Stimulated activated CD4-positive, alpha-beta T cell treated with anti-CD3 and anti-CD28 coated beads, Interleukin-12 subunit alpha, Interleukin-12 subunit beta, amount 100 ng/mL, for 24 hours (primary cell): ENCODE measurements around the gene FAT2.

ENCODE experiments used
- DNase-seq, 2 experiments: peaks; one replicate each; pipeline ENCODE4 v3.0.0-alpha.2; 2020; ENCODE audit warnings: low read depth in 2 of 2

Gene FAT2

GRCh38 chr5:151591144-151591819 is at the start of gene FAT2:
TSS of gene FAT2 (minus strand) at chr5:151591331. CDS start at chr5:151568931, 22,400 bp downstream.
- DNase-seq, result no peak

- no peak for DNase-seq
Measured at GRCh38 chr5:151638619-151639018, 47.5 kb upstream of the FAT2 start.

- no peak for DNase-seq
Measured at GRCh38 chr5:151637676-151638075, 46.5 kb upstream of the FAT2 start.

- DNase-seq, result no peak
Measured at GRCh38 chr5:151633892-151634291, 42.8 kb upstream of the FAT2 start.

- DNase-seq, result no peak
Measured at GRCh38 chr5:151632941-151633340, 41.8 kb upstream of the FAT2 start.

- DNase-seq, result no peak
Measured at GRCh38 chr5:151632524-151632923, 41.4 kb upstream of the FAT2 start.

GRCh38 chr5:151631941-151632340 is 40.8 kb upstream of the FAT2 start:
- DNase-seq, result no peak

GRCh38 chr5:151630088-151630487 is 39.0 kb upstream of the FAT2 start:
- no peak for DNase-seq

GRCh38 chr5:151628112-151628823 is 37.1 kb upstream of the FAT2 start:
- no peak for DNase-seq

GRCh38 chr5:151627650-151628049 is 36.5 kb upstream of the FAT2 start:
- no peak for DNase-seq

- DNase-seq, result no peak
Measured at GRCh38 chr5:151625285-151625684, 34.2 kb upstream of the FAT2 start.

GRCh38 chr5:151624476-151624875 is 33.3 kb upstream of the FAT2 start:
- no peak for DNase-seq

GRCh38 chr5:151622367-151623088 is 31.4 kb upstream of the FAT2 start:
- DNase-seq, result no peak

- DNase-seq, result no peak
Measured at GRCh38 chr5:151620461-151620840, 29.3 kb upstream of the FAT2 start.

GRCh38 chr5:151619812-151620460 is 28.8 kb upstream of the FAT2 start:
- DNase-seq, result no peak

GRCh38 chr5:151618907-151619306 is 27.8 kb upstream of the FAT2 start:
- no peak for DNase-seq

GRCh38 chr5:151617841-151618710 is 26.9 kb upstream of the FAT2 start:
- no peak for DNase-seq

- no peak for DNase-seq
Measured at GRCh38 chr5:151617383-151617840, 26.3 kb upstream of the FAT2 start.

GRCh38 chr5:151615431-151615830 is 24.3 kb upstream of the FAT2 start:
- DNase-seq, result no peak

- no peak for DNase-seq
Measured at GRCh38 chr5:151614565-151614964, 23.4 kb upstream of the FAT2 start.
